Thoracic aorta (tissue), 2 donors: Measurements from ENCODE around the gene LRRFIP2. TPM values are rescaled to one million over a fixed set of nuclear protein-coding genes. Genes with fewer than 3 reads are reported as not detected.
"Not testable (repeated sequence)": the region's sequence is repeated elsewhere in the genome, so short reads cannot be mapped to it uniquely, and the experiment has no call there.

Experiments
- ATAC-seq: fragments of 150-250 bp; one replicate; pipeline ENCODE4 v1.8.0; 2017; ENCODE audit warnings: low read depth; ENCODE audit not compliant: insufficient number of reproducible peaks, low FRiP score
- DNase-seq: peaks from one replicate; pipeline ENCODE4 v3.0.0-alpha.2; 2020; ENCODE audit warnings: low spot score
- H3K27ac ChIP-seq, 2 donors: fragments of 200-600 bp; sonication (generic); 1 replicate in 1 of 2; 2 replicates in 1 of 2; pipeline ENCODE4 v1.5.1; 2016; ENCODE audit warnings: mild to moderate bottlenecking in 2 of 2, moderate library complexity in 2 of 2
- H3K27me3 ChIP-seq: fragments of 200-600 bp; sonication (generic); replicated peaks from 2 replicates; pipeline ENCODE4 v1.6.0; 2016; ENCODE audit warnings: mild to moderate bottlenecking; ENCODE audit not compliant: insufficient read depth
- H3K36me3 ChIP-seq: fragments of 200-600 bp; sonication (generic); one replicate; pipeline ENCODE4 v1.5.1; 2016
- H3K4me1 ChIP-seq, 2 donors: fragments of 200-600 bp; sonication (generic); 1 replicate in 1 of 2; 2 replicates in 1 of 2; pipeline versions ENCODE4 v1.5.1 to v1.6.0; 2016; ENCODE audit warnings: low read depth in 2 of 2, mild to moderate bottlenecking in 1 of 2; ENCODE audit not compliant: control insufficient read depth in 1 of 2
- H3K4me3 ChIP-seq: fragments of 200-600 bp; sonication (generic); 2 replicates; pipeline ENCODE4 v1.5.1; 2016; ENCODE audit warnings: mild to moderate bottlenecking
- H3K9me3 ChIP-seq: fragments of 200-600 bp; sonication (generic); 2 replicates; pipeline ENCODE4 v1.5.1; 2016
- total RNA-seq, 2 donors: library from RNA; depleted of rRNA; stranded (reverse); fragments of >200 nt; gene quantifications; one replicate each; pipeline versions ENCODE4 v1.1.0 to v1.2.3, GENCODE V29; 2016
- TF ChIP-seq, protein P1 (sequence below): fragments of 200-600 bp; sonication (generic); IDR thresholded peaks from one replicate; pipeline ENCODE4 v1.5.1; 2019; ENCODE audit warnings: antibody characterized with exemption

Gene LRRFIP2
- total RNA-seq, 2 donors from 2014 or later = 98.8 to 123 TPM

DNA sequence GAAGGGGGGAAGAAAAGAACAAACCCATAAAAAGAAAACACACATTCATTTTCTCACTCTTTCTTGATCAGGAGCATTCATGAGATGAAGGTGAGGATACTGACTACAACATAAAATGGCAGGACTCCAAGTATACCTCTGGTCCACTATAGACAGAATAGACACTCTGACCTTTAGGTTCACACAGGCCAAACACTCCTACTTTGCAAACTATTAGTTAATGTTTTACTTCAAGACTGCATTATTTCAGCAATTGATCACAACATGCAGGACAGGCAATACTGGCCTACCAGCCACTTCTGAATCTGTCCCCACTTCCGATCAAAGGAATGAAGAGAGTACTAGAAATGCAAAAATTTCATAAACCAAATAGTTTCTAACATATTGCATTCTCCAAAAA is 47.0 kb downstream of the LRRFIP2 start:
- Histone ChIP-seq H3K9me3 (no peaks in the 10 kb centered on the region), H3K27me3 (no peaks in the 10 kb centered on the region), H3K4me3 (no peak overlapping the region), H3K27ac (no peak overlapping the region), H3K36me3 (no peaks in the 10 kb centered on the region), H3K4me1 (peaks cover 19 to 44% of the 10 kb centered on the region in 2 donors)
- ATAC-seq (no peak), DNase-seq (no peak)
- TF ChIP-seq, protein P1, sequence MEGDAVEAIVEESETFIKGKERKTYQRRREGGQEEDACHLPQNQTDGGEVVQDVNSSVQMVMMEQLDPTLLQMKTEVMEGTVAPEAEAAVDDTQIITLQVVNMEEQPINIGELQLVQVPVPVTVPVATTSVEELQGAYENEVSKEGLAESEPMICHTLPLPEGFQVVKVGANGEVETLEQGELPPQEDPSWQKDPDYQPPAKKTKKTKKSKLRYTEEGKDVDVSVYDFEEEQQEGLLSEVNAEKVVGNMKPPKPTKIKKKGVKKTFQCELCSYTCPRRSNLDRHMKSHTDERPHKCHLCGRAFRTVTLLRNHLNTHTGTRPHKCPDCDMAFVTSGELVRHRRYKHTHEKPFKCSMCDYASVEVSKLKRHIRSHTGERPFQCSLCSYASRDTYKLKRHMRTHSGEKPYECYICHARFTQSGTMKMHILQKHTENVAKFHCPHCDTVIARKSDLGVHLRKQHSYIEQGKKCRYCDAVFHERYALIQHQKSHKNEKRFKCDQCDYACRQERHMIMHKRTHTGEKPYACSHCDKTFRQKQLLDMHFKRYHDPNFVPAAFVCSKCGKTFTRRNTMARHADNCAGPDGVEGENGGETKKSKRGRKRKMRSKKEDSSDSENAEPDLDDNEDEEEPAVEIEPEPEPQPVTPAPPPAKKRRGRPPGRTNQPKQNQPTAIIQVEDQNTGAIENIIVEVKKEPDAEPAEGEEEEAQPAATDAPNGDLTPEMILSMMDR = no peak

DNA sequence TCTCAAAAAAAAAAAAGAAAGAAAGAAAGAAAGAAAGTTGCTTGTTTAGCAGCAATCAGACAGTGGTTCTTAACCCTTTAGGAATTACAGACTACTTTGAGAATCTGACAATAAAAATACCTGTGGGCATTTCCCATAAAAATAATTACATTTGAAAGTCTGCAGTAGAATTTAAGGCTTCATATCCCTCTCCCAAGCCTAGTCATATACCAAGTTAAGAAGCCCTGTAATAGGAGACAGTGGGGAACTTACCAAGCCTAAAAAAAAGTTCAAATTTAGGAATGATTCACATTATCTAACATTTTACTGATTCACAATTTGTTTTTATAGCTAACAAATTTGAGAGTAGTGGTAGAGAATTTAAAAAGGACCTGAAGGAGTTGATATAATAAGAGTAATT is 47.5 kb downstream of the LRRFIP2 start:
- Histone ChIP-seq H3K4me1 (peaks cover 14 to 39% of the 10 kb centered on the region in 2 donors), H3K9me3 (no peaks in the 10 kb centered on the region), H3K36me3 (no peaks in the 10 kb centered on the region), H3K27me3 (no peaks in the 10 kb centered on the region), H3K27ac (no peak overlapping the region), H3K4me3 (no peak overlapping the region)
- ATAC-seq (no peak), DNase-seq (no peak)
- TF ChIP-seq, protein P1 = no peak

- H3K9me3 ChIP-seq = no peaks in the 10 kb centered on the region
- H3K27me3 ChIP-seq = no peaks in the 10 kb centered on the region
- no peak for DNase-seq
- H3K27ac ChIP-seq = no peak overlapping the region
- no peaks in the 10 kb centered on the region for H3K36me3 ChIP-seq
- TF ChIP-seq, protein P1 = no peak
- H3K4me3 ChIP-seq = no peak overlapping the region
- no peak for ATAC-seq
- peaks cover 7 to 26% of the 10 kb centered on the region in 2 donors for H3K4me1 ChIP-seq
Measured at GRCh38 chr3:37125195-37126073, 48.9 kb downstream of the LRRFIP2 start.

GRCh38 chr3:37124435-37124834 is 49.9 kb downstream of the LRRFIP2 start:
- H3K27ac ChIP-seq = no peak overlapping the region
- TF ChIP-seq, protein P1 = no peak
- peaks cover 7 to 21% of the 10 kb centered on the region in 2 donors for H3K4me1 ChIP-seq
- no peaks in the 10 kb centered on the region for H3K27me3 ChIP-seq
- H3K36me3 ChIP-seq = no peaks in the 10 kb centered on the region
- no peak for ATAC-seq
- no peaks in the 10 kb centered on the region for H3K9me3 ChIP-seq
- no peak overlapping the region for H3K4me3 ChIP-seq
- no peak for DNase-seq

DNA sequence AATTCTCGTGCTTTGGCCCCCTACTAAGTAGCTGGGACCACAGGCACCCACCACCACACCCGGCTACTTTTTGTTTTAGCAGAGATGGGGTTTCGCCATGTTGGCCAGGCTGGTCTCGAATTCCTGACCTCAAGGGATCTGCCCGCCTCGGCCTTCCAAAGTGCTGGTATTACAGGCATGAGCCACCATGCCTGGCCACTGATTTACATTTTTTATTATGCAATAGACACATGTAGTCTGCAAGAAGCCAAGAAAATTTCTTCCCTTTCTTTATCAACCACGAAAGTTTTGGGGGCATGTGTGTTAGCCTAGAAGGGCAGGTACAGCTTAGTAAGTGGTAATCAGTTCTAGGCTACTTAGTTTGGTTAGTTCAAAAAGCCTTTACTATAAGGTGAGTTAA is 51.1 kb downstream of the LRRFIP2 start:
- H3K27ac ChIP-seq = no peak overlapping the region
- no peaks in the 10 kb centered on the region for H3K9me3 ChIP-seq
- no peaks in the 10 kb centered on the region for H3K36me3 ChIP-seq
- no peak overlapping the region for H3K4me3 ChIP-seq
- no peaks in the 10 kb centered on the region for H3K27me3 ChIP-seq
- peaks cover 7 to 21% of the 10 kb centered on the region in 2 donors for H3K4me1 ChIP-seq
- DNase-seq (no peak), ATAC-seq (no peak)
- TF ChIP-seq, protein P1 = no peak

GRCh38 chr3:37122069-37122468 is 52.3 kb downstream of the LRRFIP2 start:
- H3K27ac ChIP-seq, H3K36me3 ChIP-seq, DNase-seq, H3K27me3 ChIP-seq, H3K4me3 ChIP-seq, H3K9me3 ChIP-seq, ATAC-seq: not testable (repeated sequence)
- H3K4me1 ChIP-seq = peaks cover 7 to 30% of the 10 kb centered on the region in 2 donors
